Stimulated activated naive CD8-positive, alpha-beta T cell treated with anti-CD3 and anti-CD28 coated beads, Interleukin-15, Interleukin-2, amounts not matched to agents 100 U/mL and 50 U/mL, for 24 hours (primary cell): Measurements from ENCODE around the gene PRR7.
A peak's percentile ranks its signal among the peaks of the same experiment; 100 is the strongest.
"Not testable (repeated sequence)": the region's sequence is repeated elsewhere in the genome, so short reads cannot be mapped to it uniquely, and the experiment has no call there.

Source experiments
- ATAC-seq: fragments of 150-1000 bp; cut with Tn5 transposase; one replicate; pipeline ENCODE4 v1.10.0; 2021
- DNase-seq: peaks from one replicate; pipeline ENCODE4 v3.0.0; 2021

Gene PRR7

GRCh38 chr5:177446200-177447065 lies at the start of gene PRR7:
Gene PRR7 (plus strand): TSS chr5:177446814. CDS start chr5:177455068, 8,254 bp downstream.
- ATAC-seq (peak; percentile 57), DNase-seq (peak; percentile 83)

- ATAC-seq: no peak
- DNase-seq: no peak
These were observed 48.7 kb upstream of the PRR7 start for GRCh38 chr5:177397875-177398390.

- no peak for ATAC-seq
- peak; percentile 43 for DNase-seq
These were observed 46.4 kb upstream of the PRR7 start, which contains the start of gene PFN3 for GRCh38 chr5:177399997-177400868. Gene PFN3 (minus strand): TSS chr5:177400661. CDS start chr5:177400576, 85 bp downstream.

GRCh38 chr5:177402271-177403043 lies 44.2 kb upstream of the PRR7 start:
- peak; percentile 53 for ATAC-seq
- DNase-seq: peak; percentile 77

DNA sequence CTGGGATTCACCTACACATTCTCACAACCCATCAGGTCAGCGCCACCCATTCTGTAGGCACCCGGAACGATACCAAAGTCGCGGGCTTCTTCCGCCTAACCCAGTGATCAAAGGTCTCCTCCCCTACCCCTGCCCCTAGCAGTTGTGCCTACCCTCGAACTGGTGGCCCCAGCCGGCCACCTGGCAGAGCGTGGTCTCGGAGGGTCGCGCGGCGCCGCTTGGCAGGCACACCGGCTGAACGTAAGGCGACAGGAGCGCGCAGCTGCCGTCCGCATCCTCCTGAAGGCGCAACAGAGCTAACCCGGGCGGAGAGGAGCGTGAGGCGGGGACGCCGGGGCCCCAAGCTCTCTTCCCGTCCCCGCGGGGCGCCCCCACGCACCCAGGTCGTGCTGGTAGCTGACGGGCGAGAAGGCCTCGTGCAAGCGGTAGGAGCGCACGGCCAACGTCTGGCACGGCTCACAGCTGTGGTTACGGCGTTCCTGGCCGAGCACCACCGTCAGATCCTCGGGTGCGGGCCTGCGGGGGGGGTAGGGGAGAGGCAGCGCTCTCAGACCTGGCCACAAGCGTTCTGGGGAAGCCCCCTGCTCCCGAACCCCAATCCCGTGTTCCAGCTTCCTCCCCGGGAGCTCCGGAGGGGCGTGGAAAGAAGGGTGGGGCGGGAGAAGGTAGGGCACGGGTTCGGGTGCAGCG lies 43.4 kb upstream of the PRR7 start:
- ATAC-seq (peak; percentile 10), DNase-seq (peak; percentile 55)

DNA sequence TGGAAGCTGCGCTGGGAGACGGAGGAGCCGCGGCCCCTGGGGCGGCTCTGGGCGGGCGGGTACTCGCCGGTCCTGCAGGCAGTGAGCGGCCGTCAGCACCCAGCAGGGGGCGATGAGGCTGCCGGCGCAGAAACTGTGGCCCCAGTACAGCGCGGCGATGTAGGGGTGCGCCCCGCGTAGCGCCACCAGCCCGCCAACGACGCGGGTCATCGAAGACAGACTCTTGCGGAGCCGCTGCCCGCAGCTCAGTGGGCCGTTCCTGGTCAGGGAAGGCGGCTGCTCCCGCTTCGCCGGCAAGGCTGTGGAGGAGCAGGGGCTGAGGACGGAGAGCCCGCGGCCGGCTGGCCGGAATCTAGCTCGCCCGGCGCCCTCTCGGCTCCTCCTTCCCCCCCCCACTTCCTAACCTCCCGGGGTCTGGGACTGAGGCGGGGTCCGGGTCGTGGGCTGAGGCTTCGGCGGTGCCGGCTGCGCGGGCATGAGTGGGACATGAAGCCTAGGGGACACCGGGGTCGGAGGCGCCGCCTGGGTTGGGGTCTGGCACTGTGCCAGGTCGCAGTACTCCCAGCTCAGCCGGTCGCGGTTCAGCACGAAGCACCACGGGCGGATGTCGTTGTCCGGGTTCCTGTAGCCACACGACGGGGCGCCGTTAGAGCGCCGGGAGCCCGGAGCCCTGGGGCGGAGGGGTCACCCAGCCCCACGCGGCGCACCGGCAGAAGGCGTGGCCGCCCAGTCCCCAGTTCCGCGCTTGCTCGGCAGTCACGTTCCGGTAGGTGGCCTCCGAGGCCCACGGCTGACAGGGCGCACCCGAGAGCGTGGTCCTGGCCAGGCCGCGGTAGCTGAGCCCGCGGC lies 42.6 kb upstream of the PRR7 start:
- DNase-seq (peak; percentile 88), ATAC-seq (peak; percentile 89)

DNA sequence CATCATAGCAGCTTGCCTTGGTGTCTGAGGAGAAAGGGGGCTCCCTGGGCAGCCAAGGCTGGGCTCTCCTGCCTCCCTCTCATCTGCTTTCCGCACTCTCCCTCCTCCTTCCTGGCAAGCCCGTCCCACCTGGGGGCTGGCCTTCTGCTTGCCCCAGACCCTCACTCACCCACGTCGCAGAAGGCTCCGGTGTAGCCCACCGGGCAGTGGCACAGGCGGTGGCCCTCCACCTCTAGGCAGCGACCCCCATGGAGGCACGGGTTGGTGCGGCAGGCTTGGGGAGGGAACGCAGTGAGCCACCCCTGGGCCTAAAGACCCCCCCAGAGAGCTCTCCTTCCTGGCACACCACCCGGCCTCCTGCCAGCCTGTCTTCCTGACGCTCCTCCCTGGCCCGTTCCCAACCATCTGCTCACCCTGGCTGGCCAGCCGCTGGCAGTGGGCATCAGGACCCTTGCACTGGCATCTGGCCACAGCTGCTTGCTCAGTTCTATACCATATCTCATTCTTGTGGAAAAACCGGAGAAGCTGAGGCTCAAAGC lies 41.9 kb upstream of the PRR7 start:
- ATAC-seq (no peak), DNase-seq (no peak)

DNA sequence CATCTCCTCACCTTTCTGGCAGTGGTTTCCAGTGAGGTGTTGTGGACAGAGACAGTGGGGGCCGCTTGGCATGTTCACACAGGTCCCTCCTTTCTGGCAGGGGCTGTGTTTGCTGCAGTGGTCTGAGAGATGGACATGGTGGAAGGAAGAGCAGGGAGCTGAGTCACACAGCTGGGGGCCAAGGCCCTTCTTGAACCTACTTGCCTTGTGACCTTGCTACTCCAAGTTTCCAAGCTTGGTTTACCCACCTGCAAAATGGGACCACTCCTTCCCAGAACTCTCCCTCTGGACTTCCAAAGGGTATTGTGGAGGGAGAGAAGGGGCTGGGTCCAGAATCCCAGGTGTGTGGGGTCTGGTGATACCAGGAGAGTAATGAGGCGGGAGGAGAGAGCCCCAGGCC lies 41.3 kb upstream of the PRR7 start:
- DNase-seq (no peak), ATAC-seq (no peak)

- ATAC-seq (no peak), DNase-seq (peak; percentile 24)
These were observed 40.8 kb upstream of the PRR7 start for GRCh38 chr5:177405805-177406204.

GRCh38 chr5:177409043-177409801 lies 37.4 kb upstream of the PRR7 start, which contains the start of gene F12:
Gene F12 (minus strand): TSS chr5:177409564. CDS start chr5:177409527, 37 bp downstream.
- DNase-seq: no peak
- ATAC-seq: no peak

DNA sequence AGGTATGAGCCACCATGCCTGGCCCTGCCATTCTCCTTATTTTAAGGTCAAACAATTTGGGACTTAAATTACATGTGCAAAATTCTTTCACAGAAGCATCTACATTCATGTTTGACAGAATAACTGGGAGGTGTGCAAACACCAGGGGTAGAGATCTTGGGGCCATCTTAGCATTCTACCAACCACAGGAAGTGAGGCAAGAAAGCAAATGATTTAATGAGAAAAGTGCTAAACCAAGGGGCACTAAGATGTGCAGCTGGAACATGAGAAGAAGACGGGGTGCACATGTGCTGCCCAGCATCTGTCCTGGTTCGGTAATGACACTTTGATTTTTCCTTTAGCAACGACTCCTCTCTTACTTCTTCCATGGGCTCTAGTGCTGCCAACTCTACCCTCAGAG lies 36.0 kb upstream of the PRR7 start:
- ATAC-seq (no peak), DNase-seq (no peak)

DNA sequence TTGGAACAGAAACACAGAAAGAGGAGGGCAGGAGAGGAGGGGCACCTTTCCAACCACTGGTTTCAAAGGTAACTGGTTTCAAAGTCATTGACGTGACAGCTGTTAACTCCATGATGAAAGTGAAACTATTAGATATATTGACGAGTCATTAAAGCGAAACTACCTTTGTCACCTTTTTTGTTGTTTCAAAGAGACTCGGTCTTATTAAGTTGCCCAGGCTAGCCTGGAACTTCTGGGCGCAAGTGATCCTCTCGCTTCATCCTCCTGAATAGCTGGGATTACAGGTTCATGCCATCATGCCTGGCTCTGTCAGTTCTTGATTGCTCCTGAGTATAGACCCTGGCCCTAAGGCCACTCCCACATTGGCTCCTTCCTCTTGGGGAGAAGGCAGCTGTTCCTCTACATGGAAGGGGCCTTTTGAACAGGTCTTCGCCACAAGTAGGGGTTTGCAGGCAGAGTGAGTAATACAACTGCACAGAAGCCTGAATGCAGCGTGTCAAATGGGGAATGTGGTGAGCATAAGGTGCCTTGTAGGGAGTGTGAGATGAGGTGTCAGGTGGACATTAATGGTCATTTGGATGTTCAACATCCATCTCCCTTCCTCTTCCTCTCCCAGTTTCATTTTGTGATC lies 33.9 kb upstream of the PRR7 start:
- ATAC-seq: peak; percentile 74
- peak; percentile 16 for DNase-seq

GRCh38 chr5:177414481-177414880 lies 32.1 kb upstream of the PRR7 start:
- no peak for ATAC-seq
- no peak for DNase-seq

- not testable (repeated sequence) for ATAC-seq, DNase-seq
These were observed 29.5 kb upstream of the PRR7 start for GRCh38 chr5:177417081-177417480.

DNA sequence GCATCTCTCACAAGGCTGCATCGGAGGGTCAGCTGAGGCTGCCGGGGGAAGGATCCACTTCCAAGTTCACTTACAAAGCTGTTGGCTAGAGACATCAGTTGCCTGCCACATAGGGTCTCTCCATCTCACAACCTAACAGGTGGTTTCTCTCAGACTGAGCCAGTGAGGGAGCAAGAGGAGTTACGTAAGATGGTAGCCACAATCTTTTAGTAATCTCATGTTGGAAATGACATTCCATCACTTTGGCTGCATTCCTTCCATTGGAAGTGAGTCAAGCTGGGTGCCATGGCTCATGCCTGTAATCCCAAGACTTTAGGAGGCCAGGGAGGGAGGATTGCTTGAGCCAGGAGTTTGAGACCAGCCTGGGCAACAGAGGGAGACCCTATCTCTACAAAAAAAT lies 27.6 kb upstream of the PRR7 start:
- no peak for DNase-seq
- ATAC-seq: no peak

DNA sequence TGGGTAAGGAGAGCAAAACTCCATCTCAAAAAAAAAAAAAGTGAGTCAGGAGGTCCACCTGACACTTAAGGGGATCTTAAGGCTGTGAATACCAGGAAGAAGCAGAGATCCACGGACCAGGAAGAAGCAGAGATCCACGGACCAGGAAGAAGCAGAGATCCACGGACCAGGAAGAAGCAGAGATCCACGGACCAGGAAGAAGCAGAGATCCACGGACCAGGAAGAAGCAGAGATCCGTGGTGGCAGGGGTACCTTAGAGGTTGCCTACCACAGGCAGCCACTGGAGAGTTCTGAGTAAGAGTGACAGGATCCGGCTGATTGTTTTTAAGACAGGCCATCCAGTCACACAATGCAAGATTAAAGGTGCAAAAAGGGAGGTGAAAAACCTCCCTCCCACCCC lies 26.1 kb upstream of the PRR7 start:
- DNase-seq, ATAC-seq: not testable (repeated sequence)

DNA sequence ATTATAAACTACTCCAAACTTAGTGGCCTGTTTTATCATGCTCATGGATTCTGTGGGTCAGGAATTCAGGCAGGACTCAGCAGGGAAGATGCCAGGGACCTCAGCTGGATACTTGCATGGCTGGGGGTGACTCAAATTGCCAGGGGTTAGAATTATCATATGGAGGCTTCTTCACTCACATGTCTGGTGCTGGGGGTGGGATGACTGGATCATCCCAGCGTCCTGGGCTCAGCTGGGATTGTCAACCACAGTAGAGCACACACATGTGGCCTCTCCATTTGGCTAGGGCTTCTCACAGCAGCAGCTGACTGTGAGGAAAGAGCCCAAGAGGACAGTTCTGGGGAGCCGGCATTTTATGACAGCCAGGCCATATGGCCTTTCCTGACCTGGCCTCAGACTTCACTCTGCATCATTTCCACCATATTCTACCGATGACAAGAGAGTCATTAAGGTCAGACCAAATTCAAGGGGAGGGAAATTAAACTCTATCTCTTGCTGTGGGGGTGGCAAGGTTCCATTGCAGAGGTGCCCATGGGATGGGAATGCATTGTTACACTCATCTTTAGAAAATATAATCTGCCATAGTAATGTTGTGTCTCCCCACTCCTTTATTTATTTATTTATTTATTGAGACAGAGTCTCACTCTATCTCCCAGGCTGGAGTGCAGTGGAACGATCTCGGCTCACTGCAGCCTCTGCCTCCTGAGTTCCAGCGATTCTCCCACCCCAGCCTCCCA lies 25.4 kb upstream of the PRR7 start:
- DNase-seq: no peak
- ATAC-seq: no peak

DNA sequence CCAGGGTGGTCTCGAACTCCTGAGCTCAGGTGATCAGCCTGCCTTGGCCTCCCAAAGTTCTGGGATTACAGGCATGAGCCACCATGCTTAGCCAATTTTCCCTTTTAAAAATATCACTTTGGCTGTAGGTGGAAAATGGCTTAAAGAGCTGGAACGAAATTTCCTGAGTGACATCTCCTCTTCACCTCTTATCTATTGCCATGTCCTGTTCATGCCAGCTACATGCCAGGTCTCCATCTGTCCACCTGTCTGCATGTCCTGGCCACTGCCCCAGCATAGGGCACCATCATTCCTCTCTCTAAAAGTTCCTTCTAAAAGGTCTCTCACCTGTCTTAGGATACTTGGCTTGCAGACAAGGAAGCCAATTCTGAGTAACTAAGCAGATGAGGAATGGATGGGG lies 22.9 kb upstream of the PRR7 start:
- no peak for DNase-seq

More for the DNA sequence above, 22.9 kb upstream of the PRR7 start:
- no peak for ATAC-seq
